Endothelial cell of umbilical vein (primary cell): Measurements from ENCODE around the gene TMEM178B.

Experiments
- CTCF ChIP-seq, 2 donors: IDR thresholded peaks; 1 replicate in 1 of 2; 2 replicates in 1 of 2; pipeline ENCODE4 v1.5.1; 2011; ENCODE audit warnings: low read length in 2 of 2, mild to moderate bottlenecking in 2 of 2, moderate library complexity in 2 of 2, control low read depth in 1 of 2, inconsistent platforms in 1 of 2, low read depth in 1 of 2; ENCODE audit not compliant: insufficient read depth in 1 of 2; ENCODE audit errors: extremely low read depth in 1 of 2
- EZH2 ChIP-seq: IDR thresholded peaks from 2 replicates; pipeline ENCODE4 v1.6.1; 2012; ENCODE audit warnings: borderline replicate concordance, low read depth, mild to moderate bottlenecking, moderate library complexity, low read length, inconsistent platforms; ENCODE audit not compliant: severe bottlenecking
- FOS ChIP-seq: IDR thresholded peaks from 2 replicates; pipeline ENCODE4 v1.6.1; 2011; ENCODE audit warnings: mild to moderate bottlenecking, low read length, moderate library complexity, borderline replicate concordance; ENCODE audit not compliant: insufficient read depth
- GATA2 ChIP-seq: IDR thresholded peaks from 2 replicates; pipeline ENCODE4 v1.7.0; 2011; ENCODE audit warnings: low read depth, mild to moderate bottlenecking, moderate library complexity, mixed read lengths, low read length; ENCODE audit not compliant: insufficient read length, insufficient read depth
- JUN ChIP-seq: IDR thresholded peaks from 2 replicates; pipeline ENCODE4 v1.6.1; 2011; ENCODE audit warnings: borderline replicate concordance, low read depth; ENCODE audit not compliant: insufficient read length, insufficient read depth
- MAX ChIP-seq: IDR thresholded peaks from 2 replicates; pipeline ENCODE4 v1.6.1; 2011; ENCODE audit not compliant: insufficient read depth, insufficient read length
- MYC ChIP-seq: IDR thresholded peaks from one replicate; pipeline ENCODE4 v1.6.1; 2011; ENCODE audit warnings: mild to moderate bottlenecking, low read depth, low read length
- POLR2A ChIP-seq: IDR thresholded peaks from 2 replicates; pipeline ENCODE4 v1.6.1; 2012; ENCODE audit warnings: low read depth, mild to moderate bottlenecking, control low read depth, low read length
- POLR2AphosphoS5 ChIP-seq: IDR thresholded peaks from 2 replicates; pipeline ENCODE4 v1.6.1; 2012; ENCODE audit warnings: low read depth, mild to moderate bottlenecking, control low read depth, low read length, moderate library complexity; ENCODE audit not compliant: insufficient read depth

- TF ChIP-seq CTCF (IDR thresholded peaks at IDR 0.05; ENCODE audit: extremely low read depth in 1 of 2, insufficient read depth in 1 of 2, low read depth in 1 of 2, low read length in 2 of 2), result no peak
- no peak for TF ChIP-seq POLR2AphosphoS5
- no peak for TF ChIP-seq POLR2A
- TF ChIP-seq EZH2, result no peak
- no peak for TF ChIP-seq MYC
- TF ChIP-seq MAX, result no peak
- TF ChIP-seq JUN, result no peak
- no peak for TF ChIP-seq FOS
- no peak for TF ChIP-seq GATA2
Measured at GRCh38 chr7:141352955-141353354, 279.1 kb downstream of the TMEM178B start.
